Fibroblast of skin of back (primary cell): ENCODE data around the gene UROC1.

ENCODE experiments used
- DNase-seq: peaks from one replicate; pipeline ENCODE4 v3.0.0-alpha.2; 2013

The UROC1 gene

DNA sequence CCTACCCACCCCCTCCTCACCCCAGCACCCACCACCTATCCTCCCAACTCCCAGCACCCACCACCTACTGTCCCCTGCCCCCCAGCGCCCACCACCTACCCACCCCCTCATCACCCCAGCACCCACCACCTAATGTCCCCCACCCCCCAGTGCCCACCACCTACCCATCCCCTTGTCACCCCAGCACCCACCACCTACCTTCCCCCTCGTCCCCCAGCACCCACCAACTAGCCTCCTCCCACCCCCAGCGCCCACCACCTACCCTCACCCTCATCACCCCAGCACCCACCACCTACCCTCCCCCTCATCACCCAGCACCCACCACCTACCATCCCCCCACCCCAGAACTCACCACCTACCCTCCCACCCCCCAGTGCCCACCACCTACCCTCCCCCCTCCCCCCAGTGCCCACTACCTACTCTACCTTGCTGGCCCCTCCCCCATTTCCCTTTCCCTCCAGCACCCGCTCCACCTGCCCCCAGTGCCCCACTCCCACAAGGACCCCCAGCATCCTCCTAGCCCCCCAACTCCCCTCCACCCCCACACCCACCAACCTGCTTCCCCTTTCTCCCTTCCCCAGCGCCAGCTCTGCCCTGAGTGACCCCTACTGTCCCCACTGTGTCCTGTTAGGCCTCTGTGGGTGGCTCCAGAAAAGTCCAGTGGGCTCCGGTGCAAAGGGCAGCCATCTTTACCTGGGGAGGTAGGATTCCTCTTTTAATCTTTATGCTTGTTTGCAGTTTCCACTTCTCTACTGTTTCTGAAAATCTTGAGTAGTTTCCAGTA is 1.2 kb downstream of the UROC1 start:
- DNase-seq: no peak

DNA sequence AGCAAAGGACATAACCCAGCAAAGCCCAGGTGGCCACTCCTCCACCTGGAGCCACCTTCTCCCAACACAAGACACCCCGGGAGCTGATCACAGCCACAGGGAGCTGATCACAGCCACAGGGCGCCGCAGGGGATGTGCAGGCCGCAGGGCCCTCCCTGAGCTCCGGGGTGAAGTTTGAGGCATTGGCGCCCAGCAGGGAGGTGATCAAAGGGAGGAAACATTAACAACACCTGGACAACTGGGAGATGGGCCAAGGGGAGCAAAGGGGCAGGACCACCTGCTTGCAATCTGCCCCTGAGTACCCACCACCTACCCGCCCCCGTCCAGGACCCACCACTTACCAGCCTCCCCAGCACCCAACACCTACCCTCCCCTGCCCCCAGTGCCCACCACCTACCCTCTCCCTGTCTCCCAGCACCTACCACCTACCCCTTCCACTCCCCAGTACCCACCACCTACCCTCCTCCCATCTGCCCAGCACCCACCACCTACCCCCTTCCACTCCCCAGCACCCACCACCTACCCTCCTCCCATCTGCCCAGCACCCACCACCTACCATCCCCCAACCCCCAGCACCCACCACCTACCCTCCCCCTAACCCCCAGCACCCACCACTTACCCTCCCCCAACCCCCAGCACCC is 2.4 kb downstream of the UROC1 start:
- no peak for DNase-seq

- DNase-seq: no peak
Observed at GRCh38 chr3:126514161-126514560, 3.4 kb downstream of the UROC1 start.

DNA sequence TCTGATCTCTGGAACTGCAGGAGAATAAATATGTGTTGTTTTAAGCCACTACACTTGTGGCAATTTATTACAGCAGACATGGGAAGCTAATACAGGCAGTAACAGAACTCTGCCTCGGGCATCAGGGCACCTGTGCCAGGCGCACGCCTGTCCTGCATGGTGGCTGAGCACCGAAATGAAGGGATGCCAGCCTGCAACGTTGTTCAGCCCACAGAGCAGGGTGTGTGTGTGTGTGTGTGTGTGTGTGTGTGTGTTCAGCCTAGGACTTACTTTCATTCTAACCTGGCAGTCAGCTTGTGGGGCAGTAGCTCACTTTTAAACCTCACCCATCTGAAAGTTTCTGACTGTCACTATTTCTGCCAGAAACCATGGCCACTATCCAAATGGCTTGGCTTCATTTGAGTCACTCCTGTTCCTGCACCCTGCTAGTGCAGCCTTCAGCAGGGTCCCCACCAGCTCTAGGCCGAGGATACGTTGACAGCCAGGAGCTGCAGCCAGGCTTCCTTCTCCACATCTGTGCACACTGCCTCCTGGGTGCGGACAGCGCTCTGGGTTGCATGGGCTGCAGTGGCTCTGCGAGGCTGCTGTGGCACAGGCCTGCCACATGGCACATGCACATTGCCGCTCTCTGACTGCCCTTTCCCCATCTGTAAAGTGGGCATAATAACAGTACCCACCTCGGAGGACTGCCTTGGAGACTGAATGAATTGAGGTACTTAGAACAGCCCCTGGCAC is 4.5 kb downstream of the UROC1 start:
- no peak for DNase-seq

- DNase-seq: no peak
Observed at GRCh38 chr3:126512026-126512425, 5.5 kb downstream of the UROC1 start.

GRCh38 chr3:126511291-126511690 is 6.3 kb downstream of the UROC1 start:
- DNase-seq: no peak

GRCh38 chr3:126510308-126510910 is 7.2 kb downstream of the UROC1 start:
- DNase-seq: no peak

- no peak for DNase-seq
Observed at GRCh38 chr3:126509597-126510307, 7.8 kb downstream of the UROC1 start.

- peak; percentile 64 for DNase-seq
Observed at GRCh38 chr3:126508564-126508964, 9.0 kb downstream of the UROC1 start.

DNA sequence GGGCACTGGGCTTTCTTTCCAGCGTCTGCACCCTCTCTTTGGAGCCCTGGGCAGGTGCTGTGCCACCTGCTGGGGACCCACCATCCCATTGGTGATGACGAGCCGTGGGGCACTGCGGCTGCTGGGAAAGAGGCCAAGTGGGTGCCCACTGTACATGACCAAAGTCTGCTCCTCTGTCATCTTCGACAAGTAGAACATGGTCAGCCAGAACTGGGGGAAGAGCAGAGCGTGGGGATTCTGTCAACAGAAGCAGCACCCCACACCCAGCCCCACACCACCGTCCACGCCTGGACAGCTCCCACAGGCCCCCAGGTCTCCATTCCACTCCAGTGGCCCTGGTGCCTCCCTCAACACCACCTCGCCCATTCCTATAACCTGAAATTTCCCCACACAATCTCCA is 9.7 kb downstream of the UROC1 start:
- DNase-seq: no peak

DNA sequence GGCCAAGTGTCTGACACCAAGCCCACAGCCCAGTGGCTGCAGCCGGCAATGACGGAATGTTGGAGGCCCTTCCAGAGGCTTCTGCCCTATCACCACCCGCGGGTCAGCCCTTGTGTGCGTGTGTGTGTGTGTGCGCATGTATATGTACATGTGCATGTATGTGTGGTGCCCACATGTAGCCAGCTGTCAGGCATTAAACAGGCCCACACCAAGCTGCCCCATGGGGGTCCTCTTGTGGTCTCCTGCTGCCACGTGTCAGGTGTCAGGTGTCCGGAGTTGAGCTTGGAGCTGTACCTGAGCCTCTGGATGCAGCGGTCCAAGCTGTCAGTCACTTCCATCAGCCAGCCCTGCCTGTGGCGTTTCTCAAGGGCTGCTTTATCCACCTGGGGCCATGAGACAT is 13.9 kb downstream of the UROC1 start:
- DNase-seq: no peak

- DNase-seq: no peak
Observed at GRCh38 chr3:126502656-126503055, 14.9 kb downstream of the UROC1 start.

DNA sequence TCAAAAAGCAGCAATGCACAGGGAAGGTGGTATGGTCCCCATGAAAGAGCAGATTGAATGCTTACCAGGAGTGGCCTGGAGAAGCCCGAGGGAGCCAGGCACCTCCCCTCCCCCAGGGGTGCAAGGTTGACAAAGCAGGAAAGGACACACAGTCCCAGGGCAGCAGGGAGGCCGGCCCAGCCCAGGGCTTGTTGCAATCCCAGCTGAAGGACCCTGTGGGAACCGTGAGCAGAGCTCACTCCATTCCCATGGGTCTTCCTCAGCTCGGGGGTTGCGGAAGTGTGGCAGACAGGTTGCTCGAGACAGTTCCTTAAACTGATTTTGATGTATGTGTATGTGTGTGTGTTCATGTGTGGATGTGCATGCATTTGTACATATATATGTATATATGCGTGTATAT is 15.8 kb downstream of the UROC1 start:
- DNase-seq: no peak

DNA sequence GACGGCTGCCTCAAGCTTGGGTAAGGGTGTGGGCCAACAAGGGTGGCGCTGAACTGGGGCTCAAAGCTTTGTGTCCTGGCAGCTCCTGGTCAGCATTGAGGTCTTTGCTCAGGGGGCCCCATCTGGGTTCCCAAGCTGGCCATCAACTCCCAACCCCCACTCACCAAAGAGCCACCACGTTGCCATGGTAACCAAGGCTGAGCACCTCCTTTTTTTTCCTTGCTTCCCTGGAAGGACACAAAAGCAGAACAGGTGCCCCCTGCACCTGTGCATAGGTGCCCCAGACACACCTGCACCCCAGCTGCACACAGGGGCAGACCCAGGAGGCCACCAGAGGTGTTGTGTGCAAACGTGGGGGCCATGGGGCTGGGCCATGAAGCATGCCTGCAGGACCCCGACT is 16.5 kb downstream of the UROC1 start:
- DNase-seq: no peak

DNA sequence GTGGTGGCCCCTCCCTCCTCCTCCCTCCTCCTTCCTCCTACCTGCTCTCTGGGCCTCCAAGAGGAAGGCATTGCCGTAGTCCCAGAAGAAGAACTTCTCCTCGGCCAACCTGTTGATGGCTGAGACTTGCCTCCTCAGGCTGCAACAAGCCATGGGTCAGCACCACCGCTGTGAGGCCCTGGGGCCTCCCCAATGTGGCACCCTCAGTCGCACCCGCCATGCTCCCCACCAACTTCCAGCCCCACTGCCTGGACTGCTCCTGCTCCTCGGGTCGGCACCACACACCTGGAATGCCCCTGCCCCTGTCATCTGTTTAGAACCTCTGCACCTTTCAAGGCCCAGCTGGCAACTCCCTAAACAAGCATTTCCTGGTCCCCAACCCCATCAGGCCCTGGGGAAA is 17.6 kb downstream of the UROC1 start:
- no peak for DNase-seq

GRCh38 chr3:126499401-126499800 is 18.2 kb downstream of the UROC1 start:
- DNase-seq: no peak

DNA sequence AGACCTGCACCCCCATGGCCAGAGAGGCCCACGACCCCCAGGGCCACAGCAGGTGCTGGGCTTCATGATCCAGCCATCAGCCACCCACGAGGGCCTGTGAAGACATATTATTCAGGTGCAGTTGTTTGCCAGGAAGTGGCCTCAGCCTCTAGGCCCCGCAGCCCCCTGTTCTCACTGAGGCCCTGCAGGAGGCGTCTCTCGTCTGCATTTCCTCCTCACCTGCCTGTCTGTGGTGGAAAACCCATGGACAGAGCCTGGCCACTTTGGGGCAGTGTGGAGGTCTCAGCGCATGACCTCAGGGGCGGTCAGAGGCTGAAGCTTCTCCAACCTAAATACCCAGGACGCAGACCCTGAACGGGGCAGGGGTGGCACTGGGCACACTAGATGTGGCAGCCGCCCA is 18.6 kb downstream of the UROC1 start:
- DNase-seq: no peak

DNA sequence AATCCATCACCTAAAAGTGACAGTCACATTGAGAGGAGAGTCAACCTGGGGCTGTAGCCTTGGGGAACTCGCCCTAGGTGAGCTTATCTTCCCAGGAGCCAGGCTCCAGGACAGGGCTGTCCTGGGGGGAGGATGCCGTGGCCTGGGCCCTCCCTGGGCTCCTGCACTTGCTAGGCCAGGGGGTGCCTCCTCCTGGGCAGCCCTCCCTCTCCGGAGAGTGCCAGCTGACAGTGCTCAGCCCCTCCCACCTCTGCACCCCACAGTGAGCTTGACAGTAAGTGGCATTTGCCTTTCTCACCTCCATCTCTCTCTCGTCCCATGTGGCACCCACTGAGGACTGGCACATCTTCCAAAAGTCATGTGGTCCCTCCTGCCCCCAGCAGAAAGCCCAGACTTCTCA is 19.1 kb downstream of the UROC1 start:
- no peak for DNase-seq

GRCh38 chr3:126497956-126498355 is 19.6 kb downstream of the UROC1 start:
- DNase-seq: no peak

- no peak for DNase-seq
Observed at GRCh38 chr3:126496894-126497850, 20.4 kb downstream of the UROC1 start.

- no peak for DNase-seq
Observed at GRCh38 chr3:126495786-126496185, 21.8 kb downstream of the UROC1 start.

DNA sequence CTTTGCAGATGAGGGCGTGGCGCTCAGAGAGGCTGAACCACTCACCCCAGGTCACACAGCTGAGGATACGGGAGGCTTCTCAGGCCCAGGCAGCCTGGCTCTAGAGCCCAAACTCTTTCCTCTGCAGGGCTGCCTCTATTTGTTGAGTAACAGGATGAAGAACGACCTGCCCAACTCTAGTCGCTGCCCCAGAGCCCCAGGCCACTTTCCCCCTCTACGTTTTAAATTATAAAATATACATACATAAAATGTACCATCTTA is 22.7 kb downstream of the UROC1 start:
- no peak for DNase-seq
